ENCODE results near the gene IGLL5. TPM values are rescaled to one million over a fixed set of nuclear protein-coding genes. Genes with fewer than 3 reads are reported as not detected.

Gene IGLL5
- polyA plus RNA-seq, 1 donor, result 0.16 TPM

GRCh38 chr22:22884888-22885840 lies 2.5 kb upstream of the IGLL5 start:
- no peak for DNase-seq
- no peak overlapping the region for H3K27ac ChIP-seq (ENCODE audit: low read length)
- WGBS (ENCODE audit: insufficient coverage, low lambda C conversion rate), result no CpG with 5 or more reads among the region's 9 CpGs

GRCh38 chr22:22886546-22886945 lies 1.1 kb upstream of the IGLL5 start:
- 100% methylated on average over 2 of the region's 4 CpGs for WGBS (ENCODE audit: insufficient coverage, low lambda C conversion rate)

More at GRCh38 chr22:22884888-22885840, 2.5 kb upstream of the IGLL5 start:
- Histone ChIP-seq H3K4me3 (ENCODE audit: low read length) (no peak overlapping the region), H3K9me3 (ENCODE audit: control insufficient read depth, low read depth, low read length) (no peaks in the 10 kb centered on the region), H3K4me1 (ENCODE audit: control insufficient read depth, insufficient read depth, low read length) (no peaks in the 10 kb centered on the region), H3K27me3 (ENCODE audit: control insufficient read depth, insufficient read depth, low read length) (no peaks in the 10 kb centered on the region), H3K36me3 (ENCODE audit: control insufficient read depth, insufficient read depth, low read length) (no peaks in the 10 kb centered on the region)

GRCh38 chr22:22888571-22889353 lies 1.1 kb downstream of the IGLL5 start:
- Histone ChIP-seq H3K4me1 (ENCODE audit: control insufficient read depth, insufficient read depth, low read length) (no peaks in the 10 kb centered on the region), H3K36me3 (ENCODE audit: control insufficient read depth, insufficient read depth, low read length) (no peaks in the 10 kb centered on the region), H3K4me3 (ENCODE audit: low read length) (no peak overlapping the region), H3K9me3 (ENCODE audit: control insufficient read depth, low read depth, low read length) (no peaks in the 10 kb centered on the region), H3K27ac (ENCODE audit: low read length) (no peak overlapping the region), H3K27me3 (ENCODE audit: control insufficient read depth, insufficient read depth, low read length) (no peaks in the 10 kb centered on the region)
- WGBS (ENCODE audit: insufficient coverage, low lambda C conversion rate), result no CpG with 5 or more reads among the region's 13 CpGs
- DNase-seq, result no peak

More at GRCh38 chr22:22886546-22886945, 1.1 kb upstream of the IGLL5 start:
- Histone ChIP-seq H3K9me3 (ENCODE audit: control insufficient read depth, low read depth, low read length) (no peaks in the 10 kb centered on the region), H3K36me3 (ENCODE audit: control insufficient read depth, insufficient read depth, low read length) (no peaks in the 10 kb centered on the region), H3K4me1 (ENCODE audit: control insufficient read depth, insufficient read depth, low read length) (no peaks in the 10 kb centered on the region), H3K27me3 (ENCODE audit: control insufficient read depth, insufficient read depth, low read length) (no peaks in the 10 kb centered on the region), H3K4me3 (ENCODE audit: low read length) (no peak overlapping the region), H3K27ac (ENCODE audit: low read length) (no peak overlapping the region)
- no peak for DNase-seq

GRCh38 chr22:22890085-22890484 lies 2.5 kb downstream of the IGLL5 start:
- Histone ChIP-seq H3K9me3 (ENCODE audit: control insufficient read depth, low read depth, low read length) (no peaks in the 10 kb centered on the region), H3K27ac (ENCODE audit: low read length) (no peak overlapping the region)

GRCh38 chr22:22891139-22891621 lies 3.6 kb downstream of the IGLL5 start:
- no peak for DNase-seq
- Histone ChIP-seq H3K4me3 (ENCODE audit: low read length) (no peak overlapping the region), H3K9me3 (ENCODE audit: control insufficient read depth, low read depth, low read length) (no peaks in the 10 kb centered on the region), H3K27me3 (ENCODE audit: control insufficient read depth, insufficient read depth, low read length) (no peaks in the 10 kb centered on the region), H3K4me1 (ENCODE audit: control insufficient read depth, insufficient read depth, low read length) (no peaks in the 10 kb centered on the region), H3K36me3 (ENCODE audit: control insufficient read depth, insufficient read depth, low read length) (no peaks in the 10 kb centered on the region), H3K27ac (ENCODE audit: low read length) (no peak overlapping the region)
- 92% methylated on average over 2 of the region's 3 CpGs for WGBS (ENCODE audit: insufficient coverage, low lambda C conversion rate)

More at GRCh38 chr22:22890085-22890484, 2.5 kb downstream of the IGLL5 start:
- Histone ChIP-seq H3K4me1 (ENCODE audit: control insufficient read depth, insufficient read depth, low read length) (no peaks in the 10 kb centered on the region), H3K27me3 (ENCODE audit: control insufficient read depth, insufficient read depth, low read length) (no peaks in the 10 kb centered on the region), H3K4me3 (ENCODE audit: low read length) (no peak overlapping the region), H3K36me3 (ENCODE audit: control insufficient read depth, insufficient read depth, low read length) (no peaks in the 10 kb centered on the region)
- DNase-seq, result no peak

- Histone ChIP-seq H3K27me3 (ENCODE audit: control insufficient read depth, insufficient read depth, low read length) (no peaks in the 10 kb centered on the region), H3K27ac (ENCODE audit: low read length) (no peak overlapping the region), H3K9me3 (ENCODE audit: control insufficient read depth, low read depth, low read length) (no peaks in the 10 kb centered on the region), H3K4me3 (ENCODE audit: low read length) (no peak overlapping the region), H3K36me3 (ENCODE audit: control insufficient read depth, insufficient read depth, low read length) (no peaks in the 10 kb centered on the region), H3K4me1 (ENCODE audit: control insufficient read depth, insufficient read depth, low read length) (no peaks in the 10 kb centered on the region)
- no CpG with 5 or more reads among the region's 1 CpG for WGBS (ENCODE audit: insufficient coverage, low lambda C conversion rate)
- DNase-seq, result no peak
These were observed 4.8 kb downstream of the IGLL5 start for GRCh38 chr22:22892096-22893052.

GRCh38 chr22:22893077-22893805 lies 5.6 kb downstream of the IGLL5 start:
- WGBS (ENCODE audit: insufficient coverage, low lambda C conversion rate), result 100% methylated on average over 1 of the region's 10 CpGs
- H3K27me3 ChIP-seq (ENCODE audit: control insufficient read depth, insufficient read depth, low read length), result no peaks in the 10 kb centered on the region
- no peak for DNase-seq
- no peaks in the 10 kb centered on the region for H3K4me1 ChIP-seq (ENCODE audit: control insufficient read depth, insufficient read depth, low read length)
- no peak overlapping the region for H3K4me3 ChIP-seq (ENCODE audit: low read length)
- no peaks in the 10 kb centered on the region for H3K9me3 ChIP-seq (ENCODE audit: control insufficient read depth, low read depth, low read length)
- H3K27ac ChIP-seq (ENCODE audit: low read length), result no peak overlapping the region
- no peaks in the 10 kb centered on the region for H3K36me3 ChIP-seq (ENCODE audit: control insufficient read depth, insufficient read depth, low read length)

- H3K36me3 ChIP-seq (ENCODE audit: control insufficient read depth, insufficient read depth, low read length), result no peaks in the 10 kb centered on the region
- H3K4me3 ChIP-seq (ENCODE audit: low read length), result no peak overlapping the region
- H3K27ac ChIP-seq (ENCODE audit: low read length), result no peak overlapping the region
- no peaks in the 10 kb centered on the region for H3K9me3 ChIP-seq (ENCODE audit: control insufficient read depth, low read depth, low read length)
- DNase-seq, result no peak
- H3K4me1 ChIP-seq (ENCODE audit: control insufficient read depth, insufficient read depth, low read length), result no peaks in the 10 kb centered on the region
- H3K27me3 ChIP-seq (ENCODE audit: control insufficient read depth, insufficient read depth, low read length), result no peaks in the 10 kb centered on the region
- WGBS (ENCODE audit: insufficient coverage, low lambda C conversion rate), result no CpG with 5 or more reads among the region's 9 CpGs
These were observed 6.5 kb downstream of the IGLL5 start for GRCh38 chr22:22893891-22894739.

Data from large intestine (tissue), 3 donors.